HL-60 (cell line): ENCODE data around the gene GAB2.

Experiments used
- DNase-seq, 2 experiments: peaks; one replicate each; pipeline ENCODE4 v3.0.0-alpha.2; 2010 to 2020; ENCODE audit warnings: low read depth in 1 of 2, low spot score in 1 of 2
- H3K27ac ChIP-seq: fragments of 250-450 bp; sonication (Bioruptor Pico); replicated peaks from 2 replicates; pipeline ENCODE4 v1.5.1; 2020; ENCODE audit warnings: mild to moderate bottlenecking, moderate library complexity
- H3K27me3 ChIP-seq: fragments of 250-450 bp; sonication (Bioruptor Pico); 2 replicates; pipeline ENCODE4 v1.5.1; 2021; ENCODE audit warnings: mild to moderate bottlenecking, moderate library complexity; ENCODE audit not compliant: insufficient read depth, poor library complexity, severe bottlenecking
- H3K4me3 ChIP-seq: replicated peaks from 2 replicates; pipeline ENCODE4 v1.5.1; 2011; ENCODE audit warnings: mild to moderate bottlenecking, control low read depth, low read length; ENCODE audit not compliant: insufficient read depth
- GABPA ChIP-seq: IDR thresholded peaks from 2 replicates; pipeline ENCODE4 v1.6.1; 2012; ENCODE audit warnings: low read depth
- POLR2AphosphoS5 ChIP-seq: IDR thresholded peaks from 2 replicates; pipeline ENCODE4 v1.6.1; 2012; ENCODE audit warnings: low read depth
- SPI1 ChIP-seq: IDR thresholded peaks from 2 replicates; pipeline ENCODE4 v1.6.1; 2012; ENCODE audit warnings: low read depth, mild to moderate bottlenecking, borderline replicate concordance
- TF ChIP-seq, protein P1 (sequence below): IDR thresholded peaks from 2 replicates; pipeline ENCODE4 v1.6.1; 2012; ENCODE audit warnings: low read depth; ENCODE audit not compliant: insufficient replicate concordance
- TF ChIP-seq, protein P2 (sequence below): IDR thresholded peaks from one replicate; pipeline ENCODE4 v1.5.1; 2011; ENCODE audit warnings: low read length, control low read depth, inconsistent platforms; ENCODE audit not compliant: insufficient read depth

GAB2 gene

DNA sequence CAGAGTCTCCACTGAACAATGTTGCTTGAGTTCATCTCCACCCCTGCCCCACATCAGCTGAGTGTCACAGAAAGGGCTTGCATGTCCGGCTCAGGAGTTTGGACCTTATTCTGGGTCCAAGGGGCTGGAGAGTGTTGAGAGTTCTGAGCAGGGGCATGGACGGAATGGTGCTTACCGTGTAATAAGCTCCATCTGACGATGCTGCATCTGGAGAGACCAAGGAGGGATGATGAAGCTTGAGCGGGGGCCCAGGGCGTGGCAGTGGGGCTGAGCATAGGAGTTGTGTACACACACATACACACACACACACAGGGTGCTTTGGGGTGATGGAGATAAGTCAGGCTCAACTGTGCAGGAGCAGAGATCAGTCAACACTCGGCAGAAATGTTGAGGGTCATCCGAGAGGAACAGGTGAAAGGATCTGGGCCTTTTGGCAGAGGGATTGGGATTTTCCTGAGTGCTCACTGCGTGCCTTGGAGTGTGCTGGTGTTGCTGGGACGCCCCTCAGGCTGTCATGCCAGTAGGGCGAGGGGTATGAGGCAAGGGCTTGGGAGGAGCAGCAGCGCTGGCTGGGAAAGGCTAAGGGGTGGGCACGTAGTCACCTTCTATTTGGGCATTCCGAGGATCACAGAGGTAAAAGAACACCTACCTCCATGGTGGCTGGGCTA lies 226.6 kb downstream of the GAB2 start:
- DNase-seq, result no peak
- Histone ChIP-seq H3K4me3 (no peak overlapping the region), H3K27me3 (no peaks in the 10 kb centered on the region), H3K27ac (no peak overlapping the region)
- TF ChIP-seq, protein P1, sequence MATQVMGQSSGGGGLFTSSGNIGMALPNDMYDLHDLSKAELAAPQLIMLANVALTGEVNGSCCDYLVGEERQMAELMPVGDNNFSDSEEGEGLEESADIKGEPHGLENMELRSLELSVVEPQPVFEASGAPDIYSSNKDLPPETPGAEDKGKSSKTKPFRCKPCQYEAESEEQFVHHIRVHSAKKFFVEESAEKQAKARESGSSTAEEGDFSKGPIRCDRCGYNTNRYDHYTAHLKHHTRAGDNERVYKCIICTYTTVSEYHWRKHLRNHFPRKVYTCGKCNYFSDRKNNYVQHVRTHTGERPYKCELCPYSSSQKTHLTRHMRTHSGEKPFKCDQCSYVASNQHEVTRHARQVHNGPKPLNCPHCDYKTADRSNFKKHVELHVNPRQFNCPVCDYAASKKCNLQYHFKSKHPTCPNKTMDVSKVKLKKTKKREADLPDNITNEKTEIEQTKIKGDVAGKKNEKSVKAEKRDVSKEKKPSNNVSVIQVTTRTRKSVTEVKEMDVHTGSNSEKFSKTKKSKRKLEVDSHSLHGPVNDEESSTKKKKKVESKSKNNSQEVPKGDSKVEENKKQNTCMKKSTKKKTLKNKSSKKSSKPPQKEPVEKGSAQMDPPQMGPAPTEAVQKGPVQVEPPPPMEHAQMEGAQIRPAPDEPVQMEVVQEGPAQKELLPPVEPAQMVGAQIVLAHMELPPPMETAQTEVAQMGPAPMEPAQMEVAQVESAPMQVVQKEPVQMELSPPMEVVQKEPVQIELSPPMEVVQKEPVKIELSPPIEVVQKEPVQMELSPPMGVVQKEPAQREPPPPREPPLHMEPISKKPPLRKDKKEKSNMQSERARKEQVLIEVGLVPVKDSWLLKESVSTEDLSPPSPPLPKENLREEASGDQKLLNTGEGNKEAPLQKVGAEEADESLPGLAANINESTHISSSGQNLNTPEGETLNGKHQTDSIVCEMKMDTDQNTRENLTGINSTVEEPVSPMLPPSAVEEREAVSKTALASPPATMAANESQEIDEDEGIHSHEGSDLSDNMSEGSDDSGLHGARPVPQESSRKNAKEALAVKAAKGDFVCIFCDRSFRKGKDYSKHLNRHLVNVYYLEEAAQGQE, result no peak
- TF ChIP-seq POLR2AphosphoS5, result no peak
- TF ChIP-seq, protein P2, sequence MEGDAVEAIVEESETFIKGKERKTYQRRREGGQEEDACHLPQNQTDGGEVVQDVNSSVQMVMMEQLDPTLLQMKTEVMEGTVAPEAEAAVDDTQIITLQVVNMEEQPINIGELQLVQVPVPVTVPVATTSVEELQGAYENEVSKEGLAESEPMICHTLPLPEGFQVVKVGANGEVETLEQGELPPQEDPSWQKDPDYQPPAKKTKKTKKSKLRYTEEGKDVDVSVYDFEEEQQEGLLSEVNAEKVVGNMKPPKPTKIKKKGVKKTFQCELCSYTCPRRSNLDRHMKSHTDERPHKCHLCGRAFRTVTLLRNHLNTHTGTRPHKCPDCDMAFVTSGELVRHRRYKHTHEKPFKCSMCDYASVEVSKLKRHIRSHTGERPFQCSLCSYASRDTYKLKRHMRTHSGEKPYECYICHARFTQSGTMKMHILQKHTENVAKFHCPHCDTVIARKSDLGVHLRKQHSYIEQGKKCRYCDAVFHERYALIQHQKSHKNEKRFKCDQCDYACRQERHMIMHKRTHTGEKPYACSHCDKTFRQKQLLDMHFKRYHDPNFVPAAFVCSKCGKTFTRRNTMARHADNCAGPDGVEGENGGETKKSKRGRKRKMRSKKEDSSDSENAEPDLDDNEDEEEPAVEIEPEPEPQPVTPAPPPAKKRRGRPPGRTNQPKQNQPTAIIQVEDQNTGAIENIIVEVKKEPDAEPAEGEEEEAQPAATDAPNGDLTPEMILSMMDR, result no peak
- no peak for TF ChIP-seq GABPA
- no peak for TF ChIP-seq SPI1

DNA sequence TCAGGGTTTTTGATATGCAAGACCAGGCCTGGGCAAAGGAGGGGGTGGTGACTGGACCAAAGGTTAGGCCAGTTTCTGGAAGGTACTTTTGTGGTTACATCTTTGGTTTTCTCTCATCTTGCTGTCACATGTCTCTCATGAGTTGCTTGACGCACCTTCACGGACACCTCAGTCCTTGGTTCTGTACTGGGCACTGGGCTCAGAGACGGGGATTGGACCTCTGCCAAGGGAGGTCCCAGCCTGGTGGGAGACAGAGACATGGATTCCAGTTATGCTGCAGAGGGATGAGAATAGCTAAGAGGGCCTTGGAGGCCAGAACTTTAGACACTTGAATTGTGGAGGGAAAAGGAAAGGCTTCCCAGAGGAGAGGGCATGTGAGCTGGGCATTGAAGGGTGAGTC lies 227.2 kb downstream of the GAB2 start:
- Histone ChIP-seq H3K4me3 (no peak overlapping the region), H3K27me3 (no peaks in the 10 kb centered on the region), H3K27ac (no peak overlapping the region)
- TF ChIP-seq, protein P2, result no peak
- TF ChIP-seq, protein P1, result no peak
- TF ChIP-seq POLR2AphosphoS5 (no peak), SPI1 (no peak), GABPA (no peak)
- DNase-seq, result no peak

DNA sequence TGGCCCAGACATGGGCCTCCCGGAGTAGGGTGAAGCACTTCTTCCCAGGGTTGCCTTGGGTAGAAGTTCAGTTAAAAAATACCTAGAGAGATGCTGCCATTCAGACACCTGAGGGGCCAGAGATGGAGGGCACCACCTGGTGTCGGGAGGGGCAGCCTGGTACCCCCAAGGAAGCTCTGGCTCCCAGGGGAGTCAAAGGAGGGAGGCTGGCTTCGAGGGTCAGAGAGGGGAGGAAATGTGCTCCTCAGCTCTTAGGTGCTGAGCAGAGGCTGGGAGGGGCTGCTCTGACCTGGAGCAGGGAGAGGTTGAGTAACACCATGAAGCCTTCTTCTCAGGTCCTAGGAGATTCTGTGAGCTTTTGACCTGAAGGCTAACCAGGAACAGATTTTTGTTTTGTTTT lies 227.8 kb downstream of the GAB2 start:
- no peak overlapping the region for H3K4me3 ChIP-seq
- DNase-seq, result no peak
- no peaks in the 10 kb centered on the region for H3K27me3 ChIP-seq
- TF ChIP-seq POLR2AphosphoS5 (no peak), GABPA (no peak), SPI1 (no peak)
- TF ChIP-seq, protein P1, result no peak
- TF ChIP-seq, protein P2, result no peak
- no peak overlapping the region for H3K27ac ChIP-seq
